Measurements from ENCODE around the gene SATB2. TPM values are rescaled to one million over a fixed set of nuclear protein-coding genes. Genes with fewer than 3 reads are reported as not detected.

The SATB2 gene
- total RNA-seq, 1 experiment from 2014 or later = 13.8 TPM

DNA sequence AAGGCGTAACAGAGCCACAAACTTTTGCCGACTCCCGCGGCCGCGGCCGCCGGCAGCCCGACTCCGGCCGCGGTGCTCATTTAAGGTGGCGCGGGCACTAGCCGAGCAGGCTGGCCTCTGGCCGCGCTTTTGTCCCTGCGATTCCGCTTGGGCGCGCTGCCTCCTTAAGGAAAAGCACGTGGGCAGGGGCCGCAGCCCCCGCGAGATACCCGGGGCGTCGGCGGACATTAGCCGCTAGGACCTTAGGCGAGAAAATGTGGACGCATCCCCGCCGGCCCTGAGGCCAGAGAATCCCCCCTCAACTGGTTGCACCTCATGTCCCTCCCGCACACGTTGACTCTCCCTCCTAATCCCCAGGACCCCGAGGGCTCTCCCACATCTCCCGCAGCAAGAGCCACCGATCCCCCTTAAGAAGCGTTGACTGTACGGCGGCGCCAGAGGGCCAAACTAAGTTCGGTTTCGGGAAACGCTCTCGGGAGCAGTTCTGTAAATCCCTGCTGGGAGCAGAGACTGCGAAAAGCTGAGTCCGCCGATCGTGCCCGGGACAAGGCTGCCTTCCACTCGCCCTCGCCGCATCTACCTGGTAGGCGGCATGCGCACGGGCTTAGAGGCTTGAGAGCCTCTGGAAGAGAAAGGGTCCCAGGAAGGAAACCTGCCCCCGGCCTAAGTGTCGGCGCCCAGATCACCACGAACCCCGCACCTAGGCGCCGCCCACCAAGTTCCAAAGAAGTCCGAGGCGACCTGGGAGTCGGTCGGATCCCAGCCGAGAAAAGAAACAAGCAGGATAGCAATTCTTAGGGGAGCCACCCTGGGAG lies 1.8 kb upstream of the SATB2 start:
- Histone ChIP-seq H3K79me2 (ENCODE audit: insufficient read depth, low read length) (peaks cover 21% of the 10 kb centered on the region), H2AFZ (ENCODE audit: low read depth, low read length, poor library complexity, severe bottlenecking) (peak overlapping the region; percentile 87), H3K36me3 (ENCODE audit: control insufficient read depth in 1 of 2, insufficient read depth in 2 of 2, low read length in 2 of 2) (no peaks in the 10 kb centered on the region), H4K20me1 (ENCODE audit: insufficient read depth) (no peaks in the 10 kb centered on the region), H3K9me2 (ENCODE audit: insufficient read depth) (no peaks in the 10 kb centered on the region), H3K4me1 (ENCODE audit: control insufficient read depth in 1 of 2, insufficient read depth in 2 of 2, low read length in 2 of 2) (peaks cover 12 to 37% of the 10 kb centered on the region in 2 experiments), H3K4me2 (ENCODE audit: low read length) (peak overlapping the region; percentile 90), H3K27ac (ENCODE audit: low read depth, low read length) (peak overlapping the region; percentile 98), H3K9ac (ENCODE audit: low read length) (peak overlapping the region; percentile 92), H3K4me3 (replicated peaks in 1 of 2; ENCODE audit: low read depth in 1 of 2, low read length in 2 of 2) (peak overlapping the region; percentile 64 to 72), H3K27me3 (ENCODE audit: insufficient read depth, low read length) (no peaks in the 10 kb centered on the region), H3K9me3 (ENCODE audit: control insufficient read depth in 1 of 2, insufficient read depth in 1 of 2, low read depth in 1 of 2, low read length in 2 of 2) (no peaks in the 10 kb centered on the region)
- CTCF ChIA-PET = interaction anchor here (1.1 to 1.6 kb wide), 3 partner anchors 12 to 26 kb away, joined by 3 to 8 read pairs (median 4); no protein-coding TSS in a partner anchor
- intact Hi-C loops (cut with micrococcal nuclease) = no loop called here
- RAD21 ChIA-PET (ENCODE audit: low non-redundant PET in 1 of 2, low total read pairs in 2 of 2, uncharacterized antibody in 2 of 2, unreplicated experiment in 2 of 2) = no interaction called here
- POLR2A ChIA-PET = interaction anchor here (0.7 to 1.0 kb wide), 2 partner anchors 28 to 1817 kb away, joined by 3 read pairs; no protein-coding TSS in a partner anchor
- peak; percentile 93 for DNase-seq (ENCODE audit: low read depth, low spot score)
- TF ChIP-seq POLR2AphosphoS5 (IDR thresholded peaks at IDR 0.05; ENCODE audit: low read depth, low read length) (peak; percentile 31; the same call in 1 of the 2 replicates), TCF7L2 (IDR thresholded peaks at IDR 0.05; ENCODE audit: borderline replicate concordance, extremely low read depth, insufficient read depth, insufficient read length) (peak; percentile 55), YY1 (IDR thresholded peaks at IDR 0.05; ENCODE audit: extremely low read depth, insufficient replicate concordance, low read depth, low read length) (no peak), EZH2phosphoT487 (IDR thresholded peaks at IDR 0.05; ENCODE audit: borderline replicate concordance) (no peak), ZFX (IDR thresholded peaks at IDR 0.05) (peak; percentile 40), JUND (IDR thresholded peaks at IDR 0.05) (no peak), SIN3A (IDR thresholded peaks at IDR 0.05; ENCODE audit: low read depth) (no peak), SP1 (IDR thresholded peaks at IDR 0.05; ENCODE audit: low read depth) (no peak), EGR1 (IDR thresholded peaks at IDR 0.05; ENCODE audit: low read depth) (no peak), EZH2 (IDR thresholded peaks at IDR 0.05) (no peak)
- TF ChIP-seq, protein P1, sequence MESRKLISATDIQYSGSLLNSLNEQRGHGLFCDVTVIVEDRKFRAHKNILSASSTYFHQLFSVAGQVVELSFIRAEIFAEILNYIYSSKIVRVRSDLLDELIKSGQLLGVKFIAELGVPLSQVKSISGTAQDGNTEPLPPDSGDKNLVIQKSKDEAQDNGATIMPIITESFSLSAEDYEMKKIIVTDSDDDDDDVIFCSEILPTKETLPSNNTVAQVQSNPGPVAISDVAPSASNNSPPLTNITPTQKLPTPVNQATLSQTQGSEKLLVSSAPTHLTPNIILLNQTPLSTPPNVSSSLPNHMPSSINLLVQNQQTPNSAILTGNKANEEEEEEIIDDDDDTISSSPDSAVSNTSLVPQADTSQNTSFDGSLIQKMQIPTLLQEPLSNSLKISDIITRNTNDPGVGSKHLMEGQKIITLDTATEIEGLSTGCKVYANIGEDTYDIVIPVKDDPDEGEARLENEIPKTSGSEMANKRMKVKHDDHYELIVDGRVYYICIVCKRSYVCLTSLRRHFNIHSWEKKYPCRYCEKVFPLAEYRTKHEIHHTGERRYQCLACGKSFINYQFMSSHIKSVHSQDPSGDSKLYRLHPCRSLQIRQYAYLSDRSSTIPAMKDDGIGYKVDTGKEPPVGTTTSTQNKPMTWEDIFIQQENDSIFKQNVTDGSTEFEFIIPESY (IDR thresholded peaks at IDR 0.05; ENCODE audit: extremely low read depth, insufficient replicate concordance, low read length) = peak; percentile 32
- TF ChIP-seq, protein P2, sequence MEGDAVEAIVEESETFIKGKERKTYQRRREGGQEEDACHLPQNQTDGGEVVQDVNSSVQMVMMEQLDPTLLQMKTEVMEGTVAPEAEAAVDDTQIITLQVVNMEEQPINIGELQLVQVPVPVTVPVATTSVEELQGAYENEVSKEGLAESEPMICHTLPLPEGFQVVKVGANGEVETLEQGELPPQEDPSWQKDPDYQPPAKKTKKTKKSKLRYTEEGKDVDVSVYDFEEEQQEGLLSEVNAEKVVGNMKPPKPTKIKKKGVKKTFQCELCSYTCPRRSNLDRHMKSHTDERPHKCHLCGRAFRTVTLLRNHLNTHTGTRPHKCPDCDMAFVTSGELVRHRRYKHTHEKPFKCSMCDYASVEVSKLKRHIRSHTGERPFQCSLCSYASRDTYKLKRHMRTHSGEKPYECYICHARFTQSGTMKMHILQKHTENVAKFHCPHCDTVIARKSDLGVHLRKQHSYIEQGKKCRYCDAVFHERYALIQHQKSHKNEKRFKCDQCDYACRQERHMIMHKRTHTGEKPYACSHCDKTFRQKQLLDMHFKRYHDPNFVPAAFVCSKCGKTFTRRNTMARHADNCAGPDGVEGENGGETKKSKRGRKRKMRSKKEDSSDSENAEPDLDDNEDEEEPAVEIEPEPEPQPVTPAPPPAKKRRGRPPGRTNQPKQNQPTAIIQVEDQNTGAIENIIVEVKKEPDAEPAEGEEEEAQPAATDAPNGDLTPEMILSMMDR (IDR thresholded peaks at IDR 0.05 in 2 of 3, conservative IDR thresholded peaks at IDR 0.05 in 1 of 3; ENCODE audit: borderline replicate concordance in 1 of 3, insufficient read depth in 1 of 3, low read depth in 2 of 3, low read length in 2 of 3) = no peak
- TF ChIP-seq, protein P3, sequence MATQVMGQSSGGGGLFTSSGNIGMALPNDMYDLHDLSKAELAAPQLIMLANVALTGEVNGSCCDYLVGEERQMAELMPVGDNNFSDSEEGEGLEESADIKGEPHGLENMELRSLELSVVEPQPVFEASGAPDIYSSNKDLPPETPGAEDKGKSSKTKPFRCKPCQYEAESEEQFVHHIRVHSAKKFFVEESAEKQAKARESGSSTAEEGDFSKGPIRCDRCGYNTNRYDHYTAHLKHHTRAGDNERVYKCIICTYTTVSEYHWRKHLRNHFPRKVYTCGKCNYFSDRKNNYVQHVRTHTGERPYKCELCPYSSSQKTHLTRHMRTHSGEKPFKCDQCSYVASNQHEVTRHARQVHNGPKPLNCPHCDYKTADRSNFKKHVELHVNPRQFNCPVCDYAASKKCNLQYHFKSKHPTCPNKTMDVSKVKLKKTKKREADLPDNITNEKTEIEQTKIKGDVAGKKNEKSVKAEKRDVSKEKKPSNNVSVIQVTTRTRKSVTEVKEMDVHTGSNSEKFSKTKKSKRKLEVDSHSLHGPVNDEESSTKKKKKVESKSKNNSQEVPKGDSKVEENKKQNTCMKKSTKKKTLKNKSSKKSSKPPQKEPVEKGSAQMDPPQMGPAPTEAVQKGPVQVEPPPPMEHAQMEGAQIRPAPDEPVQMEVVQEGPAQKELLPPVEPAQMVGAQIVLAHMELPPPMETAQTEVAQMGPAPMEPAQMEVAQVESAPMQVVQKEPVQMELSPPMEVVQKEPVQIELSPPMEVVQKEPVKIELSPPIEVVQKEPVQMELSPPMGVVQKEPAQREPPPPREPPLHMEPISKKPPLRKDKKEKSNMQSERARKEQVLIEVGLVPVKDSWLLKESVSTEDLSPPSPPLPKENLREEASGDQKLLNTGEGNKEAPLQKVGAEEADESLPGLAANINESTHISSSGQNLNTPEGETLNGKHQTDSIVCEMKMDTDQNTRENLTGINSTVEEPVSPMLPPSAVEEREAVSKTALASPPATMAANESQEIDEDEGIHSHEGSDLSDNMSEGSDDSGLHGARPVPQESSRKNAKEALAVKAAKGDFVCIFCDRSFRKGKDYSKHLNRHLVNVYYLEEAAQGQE (IDR thresholded peaks at IDR 0.05; ENCODE audit: low read depth) = no peak
- peak; percentile 30 for ATAC-seq
- no TSS peak for BruUV-seq (replicated peaks)

Measured in HCT116 (cell line).